Stimulated activated naive B cell treated with anti-CD40 and anti-IgM and Interleukin-4, amounts not matched to agents 10 μg/mL and 1 μg/mL and 100 μg/mL, for 72 hours (primary cell): Measurements from ENCODE around the gene TBX19.
"Not testable (repeated sequence)": the region's sequence is repeated elsewhere in the genome, so short reads cannot be mapped to it uniquely, and the experiment has no call there.

Experiments used
- ATAC-seq, 2 donors: fragments of 150-1000 bp; cut with Tn5 transposase; replicated peaks; 2 replicates each; pipeline ENCODE4 v1.10.0; 2021; ENCODE audit warnings: moderate library complexity in 1 of 2
- DNase-seq: peaks from one replicate; pipeline ENCODE4 v3.0.0; 2021
- H3K27ac Mint-ChIP-seq: one replicate; pipeline ENCODE4 v1.8.0; 2022; ENCODE audit warnings: mild to moderate bottlenecking, mixed read lengths
- H3K27me3 Mint-ChIP-seq, 2 donors: one replicate each; pipeline ENCODE4 v1.8.0; 2022; ENCODE audit warnings: mixed read lengths in 2 of 2
- H3K36me3 Mint-ChIP-seq, 2 donors: one replicate each; pipeline ENCODE4 v1.8.0; 2022; ENCODE audit warnings: mixed read lengths in 2 of 2, mild to moderate bottlenecking in 1 of 2
- H3K4me1 Mint-ChIP-seq, 2 donors: one replicate each; pipeline ENCODE4 v1.8.0; 2022; ENCODE audit warnings: mixed read lengths in 2 of 2, mild to moderate bottlenecking in 1 of 2
- H3K4me3 Mint-ChIP-seq, 2 donors: one replicate each; pipeline ENCODE4 v1.8.0; 2022; ENCODE audit warnings: mild to moderate bottlenecking in 2 of 2, mixed read lengths in 2 of 2, moderate library complexity in 1 of 2
- H3K9me3 Mint-ChIP-seq, 2 donors: one replicate each; pipeline ENCODE4 v1.8.0; 2022; ENCODE audit warnings: mixed read lengths in 2 of 2, mild to moderate bottlenecking in 1 of 2

The TBX19 gene

DNA sequence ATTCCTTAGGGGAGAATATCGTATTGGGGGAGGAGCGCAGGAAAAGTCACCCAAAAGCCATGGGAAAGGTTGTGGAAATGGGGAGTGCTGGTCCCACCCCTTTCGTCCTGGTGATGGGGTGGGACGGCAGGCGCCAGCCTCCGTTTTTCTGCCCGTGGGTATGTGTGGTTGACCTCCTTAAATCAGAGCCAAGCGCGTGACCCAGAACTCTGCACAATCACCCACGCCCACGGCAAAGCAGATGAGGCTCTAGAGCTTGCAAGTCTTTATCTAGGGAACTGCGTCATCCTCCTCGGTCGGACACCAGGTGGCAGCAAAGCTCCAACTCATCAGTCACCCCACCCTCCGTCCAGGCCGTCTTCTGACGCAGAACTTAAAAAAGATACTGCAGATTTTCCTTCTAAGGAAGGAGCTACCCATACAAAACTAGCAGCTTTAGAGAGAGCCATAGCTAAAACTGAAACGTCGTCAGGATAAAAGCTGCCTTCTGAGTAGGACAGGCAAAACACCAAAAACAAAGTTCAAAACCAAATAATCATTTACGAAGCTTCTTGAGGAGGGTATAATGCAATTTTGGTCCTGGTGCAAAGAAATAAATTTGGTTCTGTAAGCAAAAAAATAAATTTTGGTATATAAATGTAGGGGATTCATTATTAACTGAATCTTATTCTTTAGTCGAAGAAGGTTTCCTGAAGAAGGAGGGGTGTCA is 62.0 kb downstream of the TBX19 start:
- ATAC-seq (peak; percentile 99 to 100), DNase-seq (peak; percentile 77)
- peaks cover 6 to 9% of the 10 kb centered on the region in 2 donors for H3K4me1 Mint-ChIP-seq
- no peaks in the 10 kb centered on the region for H3K27me3 Mint-ChIP-seq
- no peak overlapping the region for H3K27ac Mint-ChIP-seq
- no peaks in the 10 kb centered on the region for H3K36me3 Mint-ChIP-seq
- H3K4me3 Mint-ChIP-seq: peak overlapping the region; percentile 29 to 56
- no peaks in the 10 kb centered on the region for H3K9me3 Mint-ChIP-seq

GRCh38 chr1:168343566-168343965 is 62.9 kb downstream of the TBX19 start:
- no peak overlapping the region for H3K4me3 Mint-ChIP-seq
- no peaks in the 10 kb centered on the region for H3K27me3 Mint-ChIP-seq
- no peaks in the 10 kb centered on the region for H3K9me3 Mint-ChIP-seq
- peaks cover 8 to 17% of the 10 kb centered on the region in 2 donors for H3K4me1 Mint-ChIP-seq
- ATAC-seq (no peak), DNase-seq (no peak)
- H3K27ac Mint-ChIP-seq: no peak overlapping the region
- H3K36me3 Mint-ChIP-seq: peaks cover 0 to 1% of the 10 kb centered on the region in 2 donors

- Mint-ChIP-seq H3K27ac (no peak overlapping the region), H3K9me3 (no peaks in the 10 kb centered on the region)
These were observed 63.8 kb downstream of the TBX19 start for GRCh38 chr1:168344517-168344916.

GRCh38 chr1:168345939-168346338 is 65.3 kb downstream of the TBX19 start:
- DNase-seq (no peak), ATAC-seq (no peak)
- Mint-ChIP-seq H3K27ac (no peak overlapping the region), H3K27me3 (no peaks in the 10 kb centered on the region), H3K4me1 (peaks cover 8 to 17% of the 10 kb centered on the region in 2 donors), H3K36me3 (peaks cover 0 to 1% of the 10 kb centered on the region in 2 donors), H3K9me3 (no peaks in the 10 kb centered on the region), H3K4me3 (no peak overlapping the region)

More at GRCh38 chr1:168344517-168344916, 63.8 kb downstream of the TBX19 start:
- no peak for ATAC-seq
- no peak for DNase-seq
- peaks cover 0 to 1% of the 10 kb centered on the region in 2 donors for H3K36me3 Mint-ChIP-seq
- H3K4me1 Mint-ChIP-seq: peaks cover 8 to 17% of the 10 kb centered on the region in 2 donors
- H3K4me3 Mint-ChIP-seq: no peak overlapping the region
- no peaks in the 10 kb centered on the region for H3K27me3 Mint-ChIP-seq

GRCh38 chr1:168347630-168348029 is 67.0 kb downstream of the TBX19 start:
- peaks cover 7 to 14% of the 10 kb centered on the region in 2 donors for H3K4me1 Mint-ChIP-seq

GRCh38 chr1:168348146-168348709 is 67.6 kb downstream of the TBX19 start:
- Mint-ChIP-seq H3K27me3 (no peaks in the 10 kb centered on the region), H3K9me3 (no peaks in the 10 kb centered on the region), H3K4me1 (peaks cover 4 to 9% of the 10 kb centered on the region in 2 donors), H3K4me3 (peak overlapping the region; percentile 86 to 89), H3K27ac (peak overlapping the region; percentile 96), H3K36me3 (peaks cover 0 to 1% of the 10 kb centered on the region in 2 donors)
- no peak for ATAC-seq
- no peak for DNase-seq

More at GRCh38 chr1:168347630-168348029, 67.0 kb downstream of the TBX19 start:
- Mint-ChIP-seq H3K4me3 (peak overlapping the region; percentile 86 to 89), H3K36me3 (peaks cover 0 to 1% of the 10 kb centered on the region in 2 donors), H3K27me3 (no peaks in the 10 kb centered on the region), H3K27ac (no peak overlapping the region), H3K9me3 (no peaks in the 10 kb centered on the region)
- DNase-seq: no peak
- no peak for ATAC-seq

GRCh38 chr1:168354335-168355269 is 73.9 kb downstream of the TBX19 start:
- H3K36me3 Mint-ChIP-seq, ATAC-seq, H3K27ac Mint-ChIP-seq: not testable (repeated sequence)

GRCh38 chr1:168360151-168361021 is 79.7 kb downstream of the TBX19 start:
- H3K27me3 Mint-ChIP-seq: peaks cover 21 to 22% of the 10 kb centered on the region in 2 donors
- no peak overlapping the region for H3K27ac Mint-ChIP-seq
- no peaks in the 10 kb centered on the region for H3K4me1 Mint-ChIP-seq
- H3K9me3 Mint-ChIP-seq: no peaks in the 10 kb centered on the region
- DNase-seq (no peak), ATAC-seq (no peak)
- H3K36me3 Mint-ChIP-seq: no peaks in the 10 kb centered on the region
- H3K4me3 Mint-ChIP-seq: no peak overlapping the region

More at GRCh38 chr1:168354335-168355269, 73.9 kb downstream of the TBX19 start:
- H3K4me1 Mint-ChIP-seq, H3K4me3 Mint-ChIP-seq, DNase-seq, H3K27me3 Mint-ChIP-seq, H3K9me3 Mint-ChIP-seq: not testable (repeated sequence)

- H3K27me3 Mint-ChIP-seq: peaks cover 22 to 24% of the 10 kb centered on the region in 2 donors
- H3K27ac Mint-ChIP-seq: no peak overlapping the region
- ATAC-seq: no peak
- no peaks in the 10 kb centered on the region for H3K4me1 Mint-ChIP-seq
- no peaks in the 10 kb centered on the region for H3K9me3 Mint-ChIP-seq
- no peak overlapping the region for H3K4me3 Mint-ChIP-seq
- DNase-seq: no peak
- H3K36me3 Mint-ChIP-seq: no peaks in the 10 kb centered on the region
These were observed 80.6 kb downstream of the TBX19 start for GRCh38 chr1:168361252-168361651.

DNA sequence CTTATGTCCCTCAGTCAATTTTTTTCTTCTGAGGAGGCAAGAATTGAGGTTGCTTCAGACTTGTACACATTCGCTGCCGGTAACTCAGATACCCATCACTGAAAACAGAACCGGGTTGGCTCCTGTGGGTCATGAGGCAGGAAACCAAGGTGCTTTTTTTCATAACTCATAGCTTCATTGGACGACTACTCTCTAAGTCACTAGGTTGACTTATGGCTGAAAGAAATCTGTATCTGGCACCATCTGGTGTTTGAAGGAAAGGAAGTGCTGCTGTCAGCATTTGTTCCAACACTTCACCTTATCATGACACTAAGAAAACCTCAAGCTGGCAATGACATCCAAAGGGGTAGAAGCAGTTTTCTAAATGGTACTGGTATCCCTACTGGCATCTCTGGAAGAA is 82.3 kb downstream of the TBX19 start:
- ATAC-seq: no peak
- no peaks in the 10 kb centered on the region for H3K36me3 Mint-ChIP-seq
- DNase-seq: no peak
- peaks cover 18 to 24% of the 10 kb centered on the region in 2 donors for H3K27me3 Mint-ChIP-seq
- no peak overlapping the region for H3K27ac Mint-ChIP-seq
- H3K4me1 Mint-ChIP-seq: no peaks in the 10 kb centered on the region
- no peak overlapping the region for H3K4me3 Mint-ChIP-seq
- H3K9me3 Mint-ChIP-seq: no peaks in the 10 kb centered on the region
